GM18907 (cell line): ENCODE data around the gene SLC24A1.

Experiments used
- ATAC-seq: cut with Tn5 transposase; IDR thresholded peaks from one replicate; pipeline ENCODE4 v1.9.1; 2021; ENCODE audit warnings: mild to moderate bottlenecking, moderate library complexity; ENCODE audit not compliant: unreplicated experiment

Gene SLC24A1

GRCh38 chr15:65651831-65652749 is 30.4 kb downstream of the SLC24A1 start:
- ATAC-seq = no peak

GRCh38 chr15:65653341-65653740 is 31.6 kb downstream of the SLC24A1 start:
- ATAC-seq = no peak

- ATAC-seq = no peak
Observed at GRCh38 chr15:65653801-65654521, 32.2 kb downstream of the SLC24A1 start.

DNA sequence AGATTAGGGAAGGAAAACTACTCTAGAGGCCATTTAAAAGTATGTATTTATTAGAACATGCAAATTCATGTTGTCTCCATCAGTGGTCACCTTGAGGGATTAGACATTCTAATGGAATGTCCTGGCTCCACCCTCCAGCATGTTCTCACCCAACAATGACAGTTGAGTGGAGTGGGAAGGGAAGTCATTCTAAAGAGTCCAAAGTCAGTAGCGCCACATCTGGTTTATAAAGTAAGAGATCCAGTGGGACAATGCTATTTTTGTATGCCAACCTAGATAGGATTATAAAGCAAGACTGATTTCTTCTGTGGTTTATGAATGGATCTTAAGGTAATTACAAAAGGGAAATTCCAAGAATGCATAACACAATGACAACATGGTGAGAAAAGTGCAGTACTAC is 33.3 kb downstream of the SLC24A1 start:
- no peak for ATAC-seq

- ATAC-seq = no peak
Observed at GRCh38 chr15:65655457-65655856, 33.7 kb downstream of the SLC24A1 start.

- ATAC-seq = no peak
Observed at GRCh38 chr15:65659502-65660052, 37.8 kb downstream of the SLC24A1 start.

DNA sequence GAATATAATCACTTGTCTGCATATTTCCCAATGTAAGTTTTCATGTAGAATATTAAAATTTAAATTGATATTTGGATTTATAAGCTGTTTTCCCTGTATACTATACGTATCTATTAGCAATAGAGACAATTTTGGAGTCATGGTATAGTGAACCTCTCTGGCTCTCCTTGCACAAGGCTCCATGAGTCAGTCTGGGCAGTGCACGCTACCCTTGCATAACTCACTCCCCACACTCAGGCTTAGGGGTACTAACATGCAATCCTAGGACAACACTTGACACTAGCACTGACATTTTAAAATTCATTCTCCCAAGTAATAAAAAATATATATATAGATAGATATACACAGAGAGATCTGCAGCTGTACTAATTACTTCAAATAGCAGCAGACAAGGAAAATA is 39.2 kb downstream of the SLC24A1 start:
- no peak for ATAC-seq

DNA sequence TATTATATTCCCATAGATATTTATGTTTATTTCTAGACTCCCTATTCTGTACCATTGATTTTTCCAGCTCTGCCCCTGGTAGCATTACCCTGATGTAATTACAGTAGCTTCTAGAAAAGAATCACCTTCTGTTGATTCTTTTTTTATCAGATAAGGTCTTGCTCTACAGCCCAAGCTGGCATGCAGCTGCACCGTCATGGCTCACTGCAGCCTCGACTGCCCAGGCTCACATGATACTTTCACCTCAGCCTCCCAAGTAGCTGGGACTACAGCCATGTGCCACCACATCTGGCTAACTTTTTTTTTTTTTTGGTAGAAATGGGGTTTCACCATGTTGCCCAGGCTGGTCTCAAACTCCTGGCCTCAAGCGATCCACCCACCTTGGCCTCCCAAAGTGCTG is 41.8 kb downstream of the SLC24A1 start:
- ATAC-seq = peak; percentile 63

DNA sequence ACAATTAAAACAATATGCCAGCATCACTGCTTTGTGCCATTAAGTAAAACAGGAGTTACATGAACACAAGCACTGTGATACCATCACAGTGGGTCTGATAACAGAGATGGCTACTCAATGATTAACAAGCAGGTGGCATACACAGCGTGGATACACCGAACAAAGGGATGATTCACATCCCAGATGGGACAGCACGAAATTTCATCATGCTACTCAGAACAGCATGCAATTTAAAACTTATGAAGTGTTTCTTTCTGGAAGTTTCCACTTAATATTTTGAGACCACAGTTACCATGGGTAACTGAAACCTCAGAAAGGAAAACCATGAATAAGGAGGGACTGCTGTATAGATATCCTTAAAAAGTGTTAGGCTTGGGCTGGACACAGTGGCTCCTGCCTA is 44.5 kb downstream of the SLC24A1 start:
- ATAC-seq = no peak

GRCh38 chr15:65675551-65675950 is 53.8 kb downstream of the SLC24A1 start:
- ATAC-seq = no peak

DNA sequence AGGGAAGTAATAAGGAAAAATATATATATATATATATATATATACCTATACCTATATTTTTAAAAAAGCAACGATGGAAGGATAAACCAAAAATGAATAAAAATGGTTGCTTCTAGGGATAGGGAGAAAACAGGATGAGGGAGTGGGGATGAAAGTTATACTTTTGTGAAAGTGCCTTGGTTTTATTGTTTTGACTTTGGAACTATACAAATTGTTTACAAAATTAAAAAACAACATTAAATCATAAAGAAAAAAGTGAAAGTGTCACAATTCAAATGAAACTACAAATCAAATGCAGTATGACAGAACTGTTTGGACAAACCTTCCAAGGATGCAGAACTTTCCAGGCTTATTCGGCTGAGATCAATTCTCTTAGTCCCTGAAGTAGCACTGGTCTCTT is 54.4 kb downstream of the SLC24A1 start:
- no peak for ATAC-seq

DNA sequence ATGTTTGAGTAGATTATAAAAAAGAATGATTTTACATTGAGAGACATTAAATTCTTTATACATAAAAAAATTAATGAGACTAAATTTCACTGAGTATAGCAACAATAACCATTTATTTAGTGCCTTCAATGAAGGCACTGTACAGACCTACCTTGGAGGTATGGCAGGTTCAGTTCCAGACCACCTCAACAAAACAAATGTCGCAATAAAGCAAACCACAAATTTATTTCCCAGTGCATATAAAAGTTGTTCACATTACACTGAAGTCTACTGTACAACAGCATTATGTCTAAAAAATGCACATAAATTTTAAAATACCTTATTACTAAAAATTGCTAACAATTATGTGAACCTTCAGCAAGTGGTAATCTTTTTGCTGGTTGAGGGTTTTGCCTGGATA is 58.8 kb downstream of the SLC24A1 start:
- ATAC-seq = no peak

DNA sequence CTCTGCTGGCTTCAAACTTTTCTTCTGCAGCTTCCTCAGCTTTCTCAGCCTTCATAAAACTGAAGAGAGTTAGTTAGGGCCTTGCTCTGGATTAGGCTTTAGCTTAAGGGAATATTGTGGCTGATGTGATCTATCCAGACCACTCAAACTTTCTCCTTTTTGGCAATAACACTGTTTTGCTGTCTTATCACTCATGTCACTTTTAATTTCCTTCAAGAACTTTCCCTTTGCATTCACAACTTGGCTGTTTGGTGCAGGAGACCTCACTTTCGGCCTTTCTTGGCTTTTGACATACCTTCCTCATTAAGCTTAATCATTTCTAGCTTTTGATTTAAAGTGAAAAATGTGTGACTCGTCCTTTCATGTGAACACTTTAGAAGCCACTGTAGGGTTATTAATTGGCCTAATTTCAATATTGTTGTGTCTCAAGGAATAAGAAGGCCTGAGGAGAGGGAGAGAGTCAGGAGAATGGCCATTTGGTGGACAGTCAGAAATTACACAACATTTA is 60.7 kb downstream of the SLC24A1 start:
- no peak for ATAC-seq

- no peak for ATAC-seq
Observed at GRCh38 chr15:65688462-65688861, 66.7 kb downstream of the SLC24A1 start.

GRCh38 chr15:65690173-65690572 is 68.4 kb downstream of the SLC24A1 start:
- ATAC-seq = no peak

- no peak for ATAC-seq
Observed at GRCh38 chr15:65690778-65691177, 69.0 kb downstream of the SLC24A1 start.

DNA sequence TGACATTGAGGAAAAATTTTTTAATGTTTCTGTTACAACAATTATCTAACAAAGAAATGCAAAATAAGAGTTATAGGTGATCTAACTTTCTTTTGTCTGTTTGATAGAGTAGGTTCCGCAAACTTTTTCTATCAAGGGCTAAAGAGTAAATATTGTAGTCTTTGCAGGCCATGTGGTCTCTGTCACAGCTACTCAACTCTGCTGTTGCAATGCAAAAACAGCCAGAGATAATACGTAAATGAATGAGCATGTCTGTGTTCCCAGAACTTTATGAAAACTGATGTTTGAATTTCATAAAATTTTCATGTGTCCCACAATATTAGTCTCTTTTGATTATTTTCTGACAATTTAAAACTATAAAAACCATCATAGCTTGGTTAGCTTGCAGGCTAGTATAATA is 73.3 kb downstream of the SLC24A1 start:
- no peak for ATAC-seq
